HG02678 (cell line): ENCODE data around the gene TOE1.
A peak's percentile ranks its signal among the peaks of the same experiment; 100 is the strongest.
"Not testable (repeated sequence)": the region's sequence is repeated elsewhere in the genome, so short reads cannot be mapped to it uniquely, and the experiment has no call there.

Experiments
- ATAC-seq: cut with Tn5 transposase; IDR thresholded peaks from one replicate; pipeline ENCODE4 v1.9.1; 2021; ENCODE audit warnings: mild to moderate bottlenecking, moderate library complexity; ENCODE audit not compliant: unreplicated experiment

The TOE1 gene

DNA sequence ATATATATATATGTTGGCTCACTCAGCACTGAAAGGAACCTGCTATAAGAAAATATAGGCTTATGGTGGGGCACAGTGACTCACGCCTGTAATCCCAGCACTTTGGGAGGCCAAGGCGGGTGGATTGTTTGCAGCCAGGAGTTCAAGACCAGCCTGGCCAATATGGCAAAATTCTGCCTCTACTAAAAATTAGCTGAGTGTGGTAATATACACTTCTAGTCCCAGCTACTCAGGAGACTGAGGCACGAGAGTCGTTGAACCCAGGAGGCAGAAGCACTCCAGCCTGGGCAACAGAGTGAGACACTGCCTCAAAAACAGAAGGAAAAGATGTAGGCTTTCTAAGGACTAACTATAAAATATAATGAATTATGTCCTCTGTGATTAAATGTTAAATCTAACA lies 14.9 kb downstream of the TOE1 start:
- no peak for ATAC-seq

DNA sequence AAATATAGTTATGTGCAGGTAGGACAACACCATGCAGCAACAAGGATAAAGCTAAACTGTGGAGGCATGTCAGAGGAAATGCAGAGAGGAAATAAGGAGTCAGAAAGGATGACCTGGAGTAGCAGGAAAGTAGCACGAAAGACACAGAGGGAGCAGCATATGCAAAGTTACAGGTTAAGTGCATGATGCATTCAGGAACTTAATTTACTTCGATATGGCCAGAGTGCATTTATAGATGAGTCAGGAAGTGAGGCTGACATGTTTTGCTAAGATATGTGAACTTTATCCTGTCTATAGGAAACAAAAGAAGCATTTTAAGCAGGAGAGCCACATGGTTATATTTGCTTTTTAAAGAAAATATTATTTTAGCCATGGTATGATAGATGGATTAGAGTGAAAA lies 15.7 kb downstream of the TOE1 start:
- no peak for ATAC-seq

DNA sequence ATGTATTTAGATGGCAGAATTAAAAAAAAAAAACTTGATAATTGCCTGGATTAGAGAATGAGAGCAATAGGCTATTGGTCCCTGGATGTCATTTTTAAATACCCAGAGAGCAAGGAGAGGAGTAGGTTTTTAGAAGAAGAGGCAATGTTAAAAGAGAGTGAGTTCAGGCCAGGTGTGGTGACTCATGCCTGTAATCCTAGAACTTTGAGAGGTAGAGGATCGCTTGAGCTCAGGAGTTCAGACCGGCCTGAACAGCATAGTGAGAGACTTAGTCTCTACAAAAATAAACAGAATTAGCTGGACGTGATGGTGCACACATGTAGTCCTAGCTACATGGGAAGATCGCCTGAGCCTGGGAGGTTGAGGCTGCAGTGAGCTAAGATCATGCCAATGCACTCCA lies 16.2 kb downstream of the TOE1 start:
- ATAC-seq, result no peak

DNA sequence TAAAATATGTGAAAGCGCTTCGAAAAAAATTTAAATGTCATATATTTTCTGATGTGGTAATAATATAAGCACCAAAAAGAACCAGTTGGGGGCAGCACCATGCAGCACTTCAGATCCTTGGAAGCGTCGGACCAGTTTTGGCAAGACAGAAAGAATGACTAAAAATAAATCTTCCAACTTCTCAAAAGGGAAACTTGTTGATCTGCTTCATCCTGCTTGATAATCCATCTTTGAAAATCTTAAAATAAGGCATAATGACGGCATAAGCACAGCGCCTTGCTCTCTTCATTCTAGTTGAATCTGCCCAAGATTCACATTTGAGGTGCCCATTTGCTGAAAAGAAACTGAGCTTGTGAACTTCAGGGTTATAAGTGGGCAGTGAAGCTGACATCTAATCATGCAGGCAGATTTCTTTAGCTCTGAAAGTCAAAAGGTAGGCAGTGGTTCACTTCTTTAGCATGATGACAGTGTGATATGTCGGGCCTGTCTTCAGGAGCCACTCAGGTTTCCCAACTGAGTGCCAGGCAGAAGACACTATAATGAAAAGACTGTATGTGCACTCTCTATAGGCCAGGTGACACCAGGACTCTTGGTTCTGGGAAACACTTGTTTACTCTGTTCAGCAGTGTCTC lies 20.0 kb downstream of the TOE1 start:
- no peak for ATAC-seq

DNA sequence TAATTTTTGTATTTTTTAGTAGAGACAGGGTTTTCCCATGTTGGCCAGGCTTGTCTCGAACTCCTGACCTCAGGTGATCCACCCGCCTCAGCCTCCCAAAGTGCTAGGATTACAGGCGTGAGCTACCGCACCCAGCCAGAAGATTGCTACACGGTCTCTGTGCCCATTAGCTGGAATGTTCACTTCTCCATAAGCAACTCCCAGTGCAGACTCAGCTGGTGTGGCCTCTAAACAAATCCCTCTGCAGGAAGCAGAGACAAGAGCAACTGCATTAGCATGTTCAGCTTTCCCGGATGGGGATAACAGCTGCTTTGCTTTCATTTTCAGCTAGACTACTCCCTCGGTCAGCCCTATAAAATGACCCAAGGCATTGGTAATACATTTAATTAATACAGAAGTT lies 21.0 kb downstream of the TOE1 start:
- peak; percentile 48 for ATAC-seq

DNA sequence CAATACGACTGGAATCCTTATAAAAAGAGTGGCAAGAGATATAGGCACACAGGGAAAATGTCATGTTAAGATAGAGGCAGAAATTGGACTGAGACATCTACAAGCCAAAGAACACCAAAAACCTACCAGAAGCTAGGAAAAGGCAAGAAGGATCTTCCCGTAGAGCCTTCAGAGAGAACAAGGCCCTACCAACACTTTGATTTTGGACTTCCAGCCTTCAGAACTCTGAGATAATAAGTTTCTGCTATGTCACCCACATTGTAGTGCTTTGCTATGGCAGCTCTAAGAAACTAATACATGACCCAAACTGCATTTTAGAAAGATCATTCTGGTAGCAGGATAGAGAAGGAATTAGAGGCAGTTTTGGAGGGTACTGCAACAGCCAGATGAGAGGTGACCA lies 24.3 kb downstream of the TOE1 start:
- no peak for ATAC-seq

DNA sequence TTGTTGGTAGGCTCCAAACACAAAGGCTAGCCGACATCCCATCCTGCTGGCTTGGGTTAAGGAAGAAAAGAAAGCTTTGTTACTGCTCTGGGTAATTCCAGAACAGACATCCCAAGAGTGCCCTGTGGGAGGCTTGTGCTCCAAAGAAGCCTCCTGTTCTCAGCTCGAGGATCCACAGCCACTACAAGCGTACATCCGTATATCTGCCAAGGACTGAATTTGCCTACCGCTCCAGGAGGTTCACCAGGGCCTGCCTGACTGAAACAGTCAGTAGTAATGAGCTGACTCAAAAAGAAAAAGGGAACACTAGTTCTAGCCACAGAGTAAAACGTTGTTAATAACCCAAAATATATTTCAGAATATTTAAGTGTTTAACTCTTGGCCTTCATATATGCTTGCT lies 25.1 kb downstream of the TOE1 start:
- ATAC-seq, result no peak

DNA sequence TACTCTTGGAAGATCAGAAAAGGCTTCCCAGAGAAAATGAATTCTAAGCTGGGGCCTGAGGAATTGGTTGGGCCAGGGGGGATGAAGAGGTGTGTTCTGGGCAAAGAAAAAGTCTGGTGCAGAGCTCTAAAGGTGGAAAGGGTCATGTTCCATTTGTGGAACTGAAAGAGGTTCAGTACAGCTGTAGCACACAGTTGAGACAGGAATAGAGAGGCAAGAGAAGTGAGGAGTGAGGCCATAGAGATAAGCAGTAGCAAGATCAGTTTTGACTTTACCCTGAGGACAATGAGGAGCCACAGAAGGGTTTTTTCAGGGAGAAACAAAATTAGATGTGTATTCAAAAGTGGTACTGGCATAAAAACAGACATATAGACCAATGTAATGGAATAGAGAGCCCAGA lies 30.6 kb downstream of the TOE1 start:
- ATAC-seq, result peak; percentile 76

DNA sequence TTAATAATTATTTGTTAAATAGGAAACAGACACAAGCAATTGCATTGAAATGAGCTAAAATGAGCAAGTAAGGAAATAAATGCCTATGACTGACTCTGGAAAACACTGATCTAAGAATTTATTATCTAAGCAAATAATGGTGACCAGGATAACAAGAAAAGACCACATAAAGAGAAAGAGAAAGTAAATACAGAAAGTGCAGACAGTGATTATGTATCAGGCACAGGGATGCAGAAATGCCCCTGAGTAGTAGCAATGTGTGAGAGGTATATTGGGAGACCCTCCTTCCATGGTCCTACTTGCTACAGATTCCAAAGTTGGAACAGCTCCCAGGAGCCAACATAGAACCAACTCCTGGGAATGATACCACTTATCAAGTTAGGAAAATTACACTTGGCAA lies 33.6 kb downstream of the TOE1 start:
- no peak for ATAC-seq

DNA sequence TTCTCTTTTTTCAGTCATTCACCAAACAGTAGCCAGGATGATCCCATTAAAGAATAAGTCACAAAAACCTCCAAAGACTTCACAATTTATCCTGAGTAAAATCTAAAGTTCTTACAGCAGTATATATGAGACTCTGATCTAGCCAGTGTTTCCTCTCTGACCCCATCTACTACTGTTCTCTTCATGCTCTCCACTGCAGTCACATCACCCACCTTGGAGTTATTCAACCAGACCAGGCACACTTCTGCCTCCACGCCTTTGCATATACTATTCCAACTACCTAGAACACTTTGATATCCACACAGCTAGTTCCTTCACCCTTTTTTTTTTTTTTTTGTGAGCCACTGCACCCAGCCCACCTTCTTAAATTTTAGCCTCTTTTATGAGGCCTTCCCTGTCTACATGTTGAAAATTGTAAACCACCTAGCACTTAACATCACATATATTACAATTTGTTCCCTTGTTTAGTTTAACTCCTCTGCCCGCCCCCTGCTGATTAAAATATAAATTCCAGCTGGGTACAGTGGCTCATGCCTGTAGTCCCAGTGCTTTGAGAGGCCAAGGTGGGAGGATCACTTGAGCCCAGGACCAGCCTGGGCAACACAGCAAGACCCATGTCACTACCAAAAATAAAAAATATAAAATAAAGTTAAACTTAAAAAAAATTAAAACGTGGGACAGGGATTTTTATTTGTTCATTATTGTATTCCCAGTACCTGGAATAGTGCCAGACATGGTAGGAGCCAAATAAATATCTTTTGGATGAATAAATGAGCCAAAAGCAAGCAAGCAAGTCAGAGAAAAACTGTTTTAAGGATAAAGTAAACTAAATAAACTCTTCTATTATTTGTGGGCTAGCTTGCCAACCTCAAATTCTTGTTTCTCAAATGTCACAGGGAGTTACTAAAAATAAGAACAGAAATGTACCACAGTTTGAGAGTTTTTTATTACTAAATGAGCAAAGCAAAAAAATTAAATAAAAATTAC lies 35.4 kb downstream of the TOE1 start:
- ATAC-seq, result no peak

DNA sequence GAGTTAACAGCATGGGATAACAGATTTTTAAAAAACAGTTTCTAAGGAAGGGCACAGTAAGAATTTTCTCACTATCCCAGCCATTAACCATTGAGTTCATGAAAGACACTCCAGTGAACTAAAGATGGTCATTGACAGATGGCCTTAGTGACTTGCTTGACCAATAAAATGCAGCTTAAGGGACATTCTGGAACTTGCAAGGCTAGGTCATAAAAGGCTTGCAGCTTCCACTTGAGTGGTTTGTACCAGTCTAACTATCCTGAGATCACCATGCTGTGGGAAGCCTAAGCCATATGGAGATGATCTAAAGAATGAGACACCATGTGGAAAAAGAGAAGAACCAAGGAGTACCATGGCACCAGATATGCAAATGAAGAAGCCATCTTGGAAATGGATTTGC lies 38.2 kb downstream of the TOE1 start:
- ATAC-seq, result no peak

DNA sequence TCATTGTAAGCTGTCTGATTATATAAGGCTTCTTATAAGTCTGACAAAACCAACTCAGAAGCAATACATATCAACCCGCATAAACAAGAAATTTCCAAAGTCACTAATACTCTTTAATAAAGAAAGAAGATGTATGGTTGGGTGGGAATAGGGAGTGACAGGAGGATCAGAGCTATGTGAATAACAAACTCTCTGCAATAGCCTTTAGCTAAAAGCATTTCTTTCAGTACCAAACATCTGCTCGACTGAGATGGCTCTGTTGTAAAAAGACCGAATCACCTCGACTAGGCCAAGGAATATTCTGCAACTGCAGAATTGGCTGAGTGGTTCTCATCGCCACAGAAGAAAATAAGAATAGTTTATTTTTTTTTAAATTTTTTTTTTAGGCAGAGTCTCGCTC lies 39.6 kb downstream of the TOE1 start:
- ATAC-seq, result no peak

DNA sequence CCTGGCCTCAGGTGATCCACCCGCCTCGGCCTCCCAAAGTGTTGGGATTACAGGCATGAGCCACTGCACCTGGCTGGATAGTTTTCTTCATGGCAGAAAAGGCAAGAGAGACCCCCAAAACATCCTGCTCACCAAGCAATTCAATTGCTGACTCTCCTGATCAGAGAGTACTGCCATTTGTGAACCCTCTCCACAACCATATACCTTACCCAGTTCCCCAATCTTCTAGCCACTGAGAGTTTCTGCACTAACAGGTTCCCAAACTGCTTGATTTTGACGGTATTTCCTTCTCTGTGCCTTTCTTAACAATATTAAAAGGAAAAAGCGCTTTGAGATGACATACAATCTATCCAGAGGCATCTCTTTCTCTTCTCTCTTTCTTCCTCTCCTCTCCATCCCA lies 40.2 kb downstream of the TOE1 start:
- ATAC-seq, result no peak

DNA sequence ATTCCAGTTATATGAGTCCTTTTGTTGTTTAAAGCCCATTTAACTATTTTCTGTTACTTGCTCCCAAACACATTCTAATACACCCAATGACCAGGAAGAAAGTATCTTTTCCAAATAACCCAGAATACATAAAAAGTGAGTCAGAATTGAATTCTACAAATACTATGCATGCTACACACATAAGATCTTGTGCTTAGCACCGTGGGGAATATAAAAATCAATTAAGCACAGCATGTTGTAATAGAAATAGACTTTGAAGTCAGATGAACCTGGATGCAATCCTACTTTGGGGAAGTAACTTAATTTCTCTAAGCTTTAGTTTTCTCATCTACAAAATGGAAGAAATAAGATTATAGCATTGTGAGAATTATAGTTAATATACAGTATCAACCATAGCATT lies 40.8 kb downstream of the TOE1 start:
- no peak for ATAC-seq

DNA sequence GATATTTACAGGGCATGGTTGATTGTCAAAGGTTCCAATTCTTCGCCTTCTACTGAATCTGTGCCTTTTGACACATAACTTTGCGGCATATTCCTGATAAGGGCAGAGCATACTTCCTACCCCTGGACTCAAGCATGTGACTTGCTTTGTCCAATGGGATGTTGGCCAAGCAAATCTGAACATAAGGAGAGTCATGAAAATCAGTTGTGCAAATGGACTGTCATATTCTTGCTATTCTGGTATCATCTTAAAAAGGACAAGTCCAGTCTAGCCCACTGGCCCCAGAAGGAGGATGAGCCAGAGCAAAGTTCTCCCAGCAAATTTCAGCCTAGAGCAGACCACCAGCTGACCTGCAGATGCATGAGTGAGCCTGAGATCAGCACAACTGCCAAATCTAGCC lies 41.3 kb downstream of the TOE1 start:
- ATAC-seq, result no peak

DNA sequence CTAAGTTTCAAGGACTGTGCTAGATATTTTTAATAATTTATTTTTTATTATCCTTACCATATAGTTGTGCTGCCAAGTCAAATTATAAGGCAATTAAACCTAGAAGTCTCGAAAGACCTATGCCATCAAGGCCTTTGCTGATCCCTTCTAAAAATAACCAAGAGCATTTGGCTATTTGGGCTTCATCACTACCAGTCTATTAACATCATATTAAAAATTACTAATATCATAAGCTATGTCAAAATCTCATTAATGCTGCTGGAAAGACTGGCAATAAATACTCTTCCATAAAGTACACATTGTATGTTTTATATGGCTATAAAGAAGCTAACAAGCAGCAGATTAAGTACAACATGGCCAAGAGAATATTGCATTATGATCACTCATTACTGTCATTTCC lies 43.2 kb downstream of the TOE1 start:
- ATAC-seq, result no peak

DNA sequence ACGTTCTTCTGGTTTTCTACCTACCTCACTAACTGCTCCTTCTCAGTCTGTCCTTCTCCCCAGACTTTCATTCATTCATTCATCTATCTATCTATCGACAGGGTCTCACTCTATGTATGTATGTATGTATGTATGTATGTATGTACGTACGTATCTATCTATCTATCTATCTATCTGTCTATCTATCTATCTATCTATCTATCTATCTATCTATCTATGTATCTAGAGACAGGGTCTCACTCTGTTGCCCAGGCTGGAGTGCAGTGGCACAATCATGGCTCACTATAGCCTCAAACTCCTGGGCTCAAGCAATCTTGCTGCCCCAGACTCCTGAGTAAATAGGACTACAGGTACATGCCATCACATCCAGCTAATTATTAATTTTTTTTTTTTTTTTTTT lies 44.2 kb downstream of the TOE1 start:
- not testable (repeated sequence) for ATAC-seq

DNA sequence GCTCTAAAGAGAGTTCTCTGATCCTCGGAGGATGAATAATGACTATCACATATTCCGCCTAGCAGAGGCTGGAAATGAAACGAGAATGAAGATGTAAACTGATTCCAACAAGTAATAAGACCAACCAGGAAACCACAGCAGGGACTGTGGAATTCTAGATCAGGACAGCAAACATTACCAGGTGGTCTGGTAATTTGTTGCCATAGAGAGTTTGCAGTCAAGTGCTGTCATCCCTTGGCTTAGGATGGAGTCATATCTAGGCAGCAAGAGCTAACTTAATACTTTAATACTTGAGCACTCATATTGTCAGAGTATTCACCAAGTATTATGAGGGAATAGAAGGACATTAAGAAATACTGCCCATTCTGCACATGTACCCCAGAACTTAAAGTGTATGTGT lies 45.3 kb downstream of the TOE1 start:
- ATAC-seq, result no peak

DNA sequence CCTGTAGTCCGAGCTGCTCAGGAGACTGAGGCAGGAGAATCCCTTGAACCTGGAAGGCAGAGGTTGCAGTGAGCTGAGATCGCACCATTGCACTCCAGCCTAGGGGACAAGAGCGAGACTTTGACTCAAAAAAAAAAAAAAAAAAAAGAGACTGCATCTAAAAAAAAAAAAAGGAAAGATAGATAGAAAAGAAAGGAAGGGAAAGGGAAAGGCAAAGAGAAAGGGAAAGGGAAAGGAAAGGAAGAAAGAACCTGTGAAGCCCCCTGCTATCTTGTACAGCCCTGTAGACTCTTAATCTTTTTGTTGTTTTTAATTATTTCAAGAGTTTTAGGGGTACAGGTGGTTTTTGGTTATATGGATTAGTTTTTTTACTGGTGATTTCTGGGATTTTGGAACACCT lies 46.2 kb downstream of the TOE1 start:
- ATAC-seq, result no peak
